Measurements from ENCODE around the gene MRPL33. TPM values are rescaled to one million over a fixed set of nuclear protein-coding genes. Genes with fewer than 3 reads are reported as not detected.

The MRPL33 gene
- total and polyA plus RNA-seq, 2 of the 13 experiments (the other 11 are each of a cell fraction or from before 2014, with no cell fraction given), result 69.7 to 218 TPM

DNA sequence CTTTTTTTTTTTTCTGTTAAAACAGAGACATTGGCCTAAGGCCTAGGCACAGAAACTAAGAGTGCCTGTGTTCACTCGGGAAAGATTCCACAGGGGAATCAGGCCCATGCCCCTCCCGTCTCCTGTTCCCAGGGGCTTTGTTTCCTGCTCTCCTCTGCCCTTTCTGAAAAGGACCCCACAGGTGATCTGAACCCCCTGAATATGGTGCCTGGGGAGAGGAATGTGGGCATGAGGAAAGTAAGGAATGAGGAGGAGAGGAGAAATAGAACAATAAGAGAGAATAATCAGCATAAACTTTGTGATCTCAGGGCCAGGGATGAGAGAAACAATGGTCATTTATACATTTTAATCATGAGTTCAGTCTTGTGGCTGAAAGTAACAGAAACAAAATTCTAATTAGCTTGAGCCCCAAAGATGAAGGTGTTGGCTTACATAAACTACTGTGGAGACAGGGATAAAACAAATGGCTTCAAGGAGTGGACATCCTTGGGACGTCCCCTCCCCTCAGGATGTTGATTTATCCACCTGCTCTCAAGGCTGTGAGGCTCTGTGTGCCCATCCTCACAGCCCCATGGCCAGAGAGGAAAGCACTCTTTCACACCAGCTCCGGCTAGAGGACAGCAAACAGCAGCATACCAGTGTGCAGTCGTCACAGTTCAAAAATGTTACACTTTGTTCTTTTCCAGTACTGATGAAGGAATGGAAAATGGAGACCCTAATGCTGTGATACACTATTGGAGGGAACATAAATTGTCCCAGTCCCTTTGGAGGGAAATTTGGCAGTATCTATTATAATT is 46.4 kb upstream of the MRPL33 start (continued):
- TF ChIP-seq ZIK1 (CRISPR knock-in tag; IDR thresholded peaks at IDR 0.05; ENCODE audit: borderline replicate concordance, low read depth) (no peak), ZSCAN25 (CRISPR knock-in tag; IDR thresholded peaks at IDR 0.05) (no peak), HOXD1 (CRISPR knock-in tag; IDR thresholded peaks at IDR 0.05) (no peak), CHD2 (IDR thresholded peaks at IDR 0.05; ENCODE audit: low read depth, low read length) (no peak), GZF1 (CRISPR knock-in tag; IDR thresholded peaks at IDR 0.05) (no peak), SRY (CRISPR knock-in tag; IDR thresholded peaks at IDR 0.05) (no peak), KLF6 (CRISPR knock-in tag; IDR thresholded peaks at IDR 0.05) (no peak), ELF1 (CRISPR knock-in tag; IDR thresholded peaks at IDR 0.05) (no peak; the same call in 1 of the 2 replicates), JARID2 (CRISPR knock-in tag; IDR thresholded peaks at IDR 0.05; ENCODE audit: insufficient replicate concordance) (no peak), PHF8 (CRISPR knock-in tag; IDR thresholded peaks at IDR 0.05) (no peak), ZNF543 (CRISPR knock-in tag; IDR thresholded peaks at IDR 0.05) (no peak), KAT8 (CRISPR knock-in tag; IDR thresholded peaks at IDR 0.05) (peak; percentile 71), ZSCAN21 (CRISPR knock-in tag; IDR thresholded peaks at IDR 0.05; ENCODE audit: borderline replicate concordance) (0 out of 2 replicates have a peak, but pooled peaks have one; percentile 50), ISX (CRISPR knock-in tag; conservative IDR thresholded peaks at IDR 0.05) (no peak), NFKB2 (CRISPR knock-in tag; IDR thresholded peaks at IDR 0.05; ENCODE audit: borderline replicate concordance) (no peak), PAX8 (CRISPR knock-in tag; IDR thresholded peaks at IDR 0.05; ENCODE audit: borderline replicate concordance) (no peak)
- TF ChIP-seq, protein P1, sequence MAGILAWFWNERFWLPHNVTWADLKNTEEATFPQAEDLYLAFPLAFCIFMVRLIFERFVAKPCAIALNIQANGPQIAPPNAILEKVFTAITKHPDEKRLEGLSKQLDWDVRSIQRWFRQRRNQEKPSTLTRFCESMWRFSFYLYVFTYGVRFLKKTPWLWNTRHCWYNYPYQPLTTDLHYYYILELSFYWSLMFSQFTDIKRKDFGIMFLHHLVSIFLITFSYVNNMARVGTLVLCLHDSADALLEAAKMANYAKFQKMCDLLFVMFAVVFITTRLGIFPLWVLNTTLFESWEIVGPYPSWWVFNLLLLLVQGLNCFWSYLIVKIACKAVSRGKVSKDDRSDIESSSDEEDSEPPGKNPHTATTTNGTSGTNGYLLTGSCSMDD (CRISPR knock-in tag; IDR thresholded peaks at IDR 0.05), result no peak
- TF ChIP-seq, protein P2, sequence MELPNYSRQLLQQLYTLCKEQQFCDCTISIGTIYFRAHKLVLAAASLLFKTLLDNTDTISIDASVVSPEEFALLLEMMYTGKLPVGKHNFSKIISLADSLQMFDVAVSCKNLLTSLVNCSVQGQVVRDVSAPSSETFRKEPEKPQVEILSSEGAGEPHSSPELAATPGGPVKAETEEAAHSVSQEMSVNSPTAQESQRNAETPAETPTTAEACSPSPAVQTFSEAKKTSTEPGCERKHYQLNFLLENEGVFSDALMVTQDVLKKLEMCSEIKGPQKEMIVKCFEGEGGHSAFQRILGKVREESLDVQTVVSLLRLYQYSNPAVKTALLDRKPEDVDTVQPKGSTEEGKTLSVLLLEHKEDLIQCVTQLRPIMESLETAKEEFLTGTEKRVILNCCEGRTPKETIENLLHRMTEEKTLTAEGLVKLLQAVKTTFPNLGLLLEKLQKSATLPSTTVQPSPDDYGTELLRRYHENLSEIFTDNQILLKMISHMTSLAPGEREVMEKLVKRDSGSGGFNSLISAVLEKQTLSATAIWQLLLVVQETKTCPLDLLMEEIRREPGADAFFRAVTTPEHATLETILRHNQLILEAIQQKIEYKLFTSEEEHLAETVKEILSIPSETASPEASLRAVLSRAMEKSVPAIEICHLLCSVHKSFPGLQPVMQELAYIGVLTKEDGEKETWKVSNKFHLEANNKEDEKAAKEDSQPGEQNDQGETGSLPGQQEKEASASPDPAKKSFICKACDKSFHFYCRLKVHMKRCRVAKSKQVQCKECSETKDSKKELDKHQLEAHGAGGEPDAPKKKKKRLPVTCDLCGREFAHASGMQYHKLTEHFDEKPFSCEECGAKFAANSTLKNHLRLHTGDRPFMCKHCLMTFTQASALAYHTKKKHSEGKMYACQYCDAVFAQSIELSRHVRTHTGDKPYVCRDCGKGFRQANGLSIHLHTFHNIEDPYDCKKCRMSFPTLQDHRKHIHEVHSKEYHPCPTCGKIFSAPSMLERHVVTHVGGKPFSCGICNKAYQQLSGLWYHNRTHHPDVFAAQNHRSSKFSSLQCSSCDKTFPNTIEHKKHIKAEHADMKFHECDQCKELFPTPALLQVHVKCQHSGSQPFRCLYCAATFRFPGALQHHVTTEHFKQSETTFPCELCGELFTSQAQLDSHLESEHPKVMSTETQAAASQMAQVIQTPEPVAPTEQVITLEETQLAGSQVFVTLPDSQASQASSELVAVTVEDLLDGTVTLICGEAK (IDR thresholded peaks at IDR 0.05), result no peak
- TF ChIP-seq, protein P2 (CRISPR knock-in tag; IDR thresholded peaks at IDR 0.05), result no peak
- TF ChIP-seq, protein P3, sequence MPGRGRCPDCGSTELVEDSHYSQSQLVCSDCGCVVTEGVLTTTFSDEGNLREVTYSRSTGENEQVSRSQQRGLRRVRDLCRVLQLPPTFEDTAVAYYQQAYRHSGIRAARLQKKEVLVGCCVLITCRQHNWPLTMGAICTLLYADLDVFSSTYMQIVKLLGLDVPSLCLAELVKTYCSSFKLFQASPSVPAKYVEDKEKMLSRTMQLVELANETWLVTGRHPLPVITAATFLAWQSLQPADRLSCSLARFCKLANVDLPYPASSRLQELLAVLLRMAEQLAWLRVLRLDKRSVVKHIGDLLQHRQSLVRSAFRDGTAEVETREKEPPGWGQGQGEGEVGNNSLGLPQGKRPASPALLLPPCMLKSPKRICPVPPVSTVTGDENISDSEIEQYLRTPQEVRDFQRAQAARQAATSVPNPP (CRISPR knock-in tag; IDR thresholded peaks at IDR 0.05), result no peak
